SH-SY5Y (cell line): ENCODE results near the gene F10.

Experiments
- GATA2 ChIP-seq: IDR thresholded peaks from 2 replicates; pipeline ENCODE4 v1.6.1; 2011; ENCODE audit warnings: mild to moderate bottlenecking, low read depth, low read length
- GATA3 ChIP-seq: IDR thresholded peaks from 2 replicates; pipeline ENCODE4 v1.6.1; 2011; ENCODE audit warnings: low read depth, mild to moderate bottlenecking, low read length, moderate library complexity

The F10 gene

DNA sequence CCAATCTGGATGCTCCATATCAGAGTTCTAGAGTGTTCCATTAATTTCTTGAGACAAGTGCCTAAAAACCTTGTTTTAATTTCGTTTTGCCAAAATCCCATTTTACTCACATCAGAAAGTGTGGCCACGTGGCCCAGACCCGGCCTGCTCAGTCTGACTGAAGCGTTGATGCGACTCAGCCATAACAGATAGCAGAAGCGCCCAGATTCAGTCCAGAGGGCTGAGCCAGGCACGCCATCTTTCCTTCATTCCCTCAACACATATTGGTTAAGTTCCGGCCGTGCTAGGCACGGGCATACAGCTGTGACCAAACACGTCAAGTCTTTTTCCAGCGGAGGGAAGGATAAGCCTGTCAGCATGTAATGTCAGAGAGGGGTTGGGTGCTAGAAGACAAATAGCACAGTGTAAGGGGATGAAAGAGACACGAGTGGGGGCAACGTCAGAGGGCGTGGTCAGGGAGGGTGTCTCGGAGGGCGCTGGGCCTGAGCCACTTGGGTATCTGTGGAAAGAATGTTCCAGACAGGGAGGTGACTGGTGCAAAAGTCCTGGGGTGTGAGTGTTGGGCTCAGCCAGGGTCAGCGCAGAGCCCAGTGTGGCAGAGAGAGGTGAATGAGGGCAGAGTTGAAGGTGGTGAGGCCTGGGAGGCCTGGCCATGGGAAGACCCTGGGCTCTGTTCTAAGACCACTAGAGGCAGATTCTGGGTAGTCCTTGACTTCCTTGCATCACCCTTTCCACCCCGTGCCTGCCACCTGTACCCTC lies 3.1 kb downstream of the F10 start:
- no peak for TF ChIP-seq GATA3
- no peak for TF ChIP-seq GATA2

DNA sequence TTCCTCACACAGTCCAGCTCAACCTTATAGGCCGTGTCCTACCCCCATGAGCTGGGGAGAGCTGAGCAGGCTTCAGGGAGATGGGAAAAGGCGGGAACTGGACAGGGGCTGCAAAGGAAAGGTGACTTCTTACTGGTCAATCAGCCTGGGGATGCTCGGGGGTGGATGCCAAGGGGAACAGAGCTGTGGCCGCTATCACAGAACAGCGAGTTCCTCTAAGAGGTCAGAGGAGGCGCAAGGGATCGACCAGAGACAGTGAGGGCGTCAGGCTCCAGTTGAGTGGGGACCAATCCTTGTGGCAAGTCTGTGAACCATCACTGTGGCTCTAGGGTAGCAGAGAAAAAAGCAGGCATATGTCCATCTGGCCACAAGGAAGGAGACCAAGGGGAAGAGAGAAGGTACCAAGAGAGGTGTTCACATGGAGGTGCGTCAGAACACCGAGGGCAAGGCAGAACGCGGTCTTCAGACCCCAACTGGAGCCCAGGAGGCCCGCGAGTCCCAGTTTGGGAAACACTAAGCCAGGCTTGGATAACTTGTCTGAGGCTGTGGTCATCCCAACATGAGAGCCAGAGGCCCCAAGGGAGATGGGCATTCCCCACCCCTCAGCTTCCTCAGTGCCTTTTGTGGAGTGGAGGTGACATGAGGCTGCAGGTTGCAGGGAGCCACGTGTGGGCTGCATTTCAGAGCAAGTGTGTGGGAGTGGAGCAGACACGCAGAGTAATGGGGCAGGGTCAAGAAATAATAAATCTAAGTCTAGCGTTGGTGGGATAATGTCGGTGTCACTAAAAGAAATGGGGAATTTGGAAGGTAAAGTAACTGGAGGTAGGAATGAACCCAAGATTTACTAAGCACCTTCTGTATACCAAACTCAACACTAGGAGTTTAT lies 3.9 kb downstream of the F10 start:
- TF ChIP-seq GATA3: no peak
- no peak for TF ChIP-seq GATA2

DNA sequence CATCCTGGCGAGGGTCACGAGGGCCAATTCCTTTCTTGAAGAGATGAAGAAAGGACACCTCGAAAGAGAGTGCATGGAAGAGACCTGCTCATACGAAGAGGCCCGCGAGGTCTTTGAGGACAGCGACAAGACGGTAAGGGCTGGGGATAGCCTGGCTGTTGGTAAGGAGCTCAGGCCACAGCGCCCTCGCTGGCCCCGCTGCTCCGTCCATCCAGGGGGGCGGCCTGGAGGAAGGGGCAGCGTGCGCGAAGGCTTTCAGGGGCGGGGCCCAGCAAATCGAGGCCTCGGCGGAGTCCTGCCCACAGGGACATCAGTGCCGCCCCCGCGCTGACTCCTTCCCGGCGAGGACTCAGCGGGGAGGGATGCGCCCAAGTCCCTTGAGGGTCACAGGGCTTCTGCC lies 6.9 kb downstream of the F10 start:
- TF ChIP-seq GATA2: no peak
- no peak for TF ChIP-seq GATA3

DNA sequence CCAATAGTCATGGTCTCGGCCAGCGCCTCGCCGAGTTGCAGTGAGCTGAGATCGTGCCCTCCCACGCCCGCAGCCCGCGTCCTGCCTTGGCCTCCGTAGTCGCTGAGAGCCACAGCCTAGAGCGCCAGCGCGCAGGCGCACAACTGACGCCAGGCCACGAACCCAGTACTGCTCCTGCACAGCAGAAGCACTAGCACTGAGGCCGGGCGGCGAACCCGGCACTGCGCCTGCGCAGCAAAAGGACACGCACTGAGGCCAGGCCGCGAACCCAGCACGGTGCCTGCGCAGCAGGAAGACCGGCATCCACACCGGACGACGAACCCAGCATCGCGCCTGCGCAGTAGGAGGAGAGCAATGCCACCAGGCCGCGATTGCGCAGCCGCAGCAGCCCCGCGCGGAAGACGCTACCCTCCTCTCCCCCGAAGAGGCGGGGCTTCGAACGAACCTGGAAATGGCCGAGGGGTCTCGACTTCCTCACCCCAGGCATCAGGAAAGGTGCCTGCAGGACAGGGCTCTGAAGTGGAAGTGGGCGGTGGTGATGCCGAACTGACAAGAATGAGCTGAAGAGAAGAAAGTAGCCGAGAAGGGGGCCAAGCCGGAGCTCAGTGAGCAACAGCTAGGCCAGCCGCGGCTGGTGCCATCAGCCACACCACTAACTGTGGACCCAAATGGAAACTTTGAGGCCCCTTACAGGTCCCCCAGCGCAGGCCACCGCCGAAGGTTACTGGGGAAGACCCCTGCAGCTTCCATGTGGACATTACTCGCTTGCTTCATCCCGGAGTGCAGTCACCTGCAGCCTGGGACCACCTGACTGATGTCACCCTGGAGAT lies 7.5 kb downstream of the F10 start:
- TF ChIP-seq GATA2 (no peak), GATA3 (no peak)

DNA sequence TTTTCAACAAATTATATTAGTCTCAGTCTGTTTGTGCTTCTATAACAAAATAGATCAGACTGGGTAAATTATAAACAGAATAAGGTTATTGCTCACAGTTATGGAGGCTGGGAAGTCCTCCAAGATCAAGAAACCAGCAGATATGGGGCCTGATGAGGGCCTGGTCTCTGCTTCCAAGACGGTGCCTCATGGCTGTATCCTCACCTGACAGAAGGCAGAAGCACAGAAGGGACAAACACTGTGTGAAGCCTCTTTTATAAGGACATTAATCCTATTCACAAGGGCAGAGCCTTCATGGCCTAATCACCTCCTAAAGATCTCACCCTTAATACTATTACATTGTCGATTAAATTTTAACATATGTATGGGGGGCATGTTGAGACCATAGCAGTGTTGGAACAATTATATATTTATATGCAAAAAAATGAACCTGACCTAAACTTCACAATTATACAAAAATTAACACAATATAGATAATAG lies 12.7 kb downstream of the F10 start:
- TF ChIP-seq GATA2: no peak
- no peak for TF ChIP-seq GATA3

DNA sequence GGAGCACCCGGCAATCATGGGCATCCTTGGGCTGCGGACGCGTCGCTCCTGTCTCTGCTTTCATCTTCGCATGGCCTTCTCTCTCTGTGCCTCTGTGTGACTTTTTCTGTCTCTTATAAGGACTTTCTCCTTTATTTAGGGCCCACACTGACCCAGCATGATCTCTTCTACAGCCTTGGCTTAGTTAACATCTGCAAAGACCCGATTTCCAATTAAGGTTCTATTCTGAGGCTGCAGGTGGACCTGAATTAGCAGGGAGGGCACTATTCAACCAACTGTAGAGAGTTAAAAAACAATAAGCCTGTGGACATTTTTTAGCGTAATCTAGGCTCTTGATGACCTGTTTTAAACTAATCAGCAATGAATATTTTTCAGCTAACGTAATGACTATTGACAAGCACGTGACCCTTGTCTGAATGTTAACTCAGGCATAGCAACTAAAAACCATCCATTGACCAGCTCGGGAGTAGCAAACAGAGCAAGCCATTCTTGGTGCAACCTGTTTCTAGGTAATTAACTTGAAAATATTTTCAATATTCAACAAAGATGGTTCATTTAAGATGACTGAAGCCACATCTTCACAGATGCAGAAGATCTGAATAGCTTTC lies 15.2 kb downstream of the F10 start:
- TF ChIP-seq GATA2 (no peak), GATA3 (no peak)

DNA sequence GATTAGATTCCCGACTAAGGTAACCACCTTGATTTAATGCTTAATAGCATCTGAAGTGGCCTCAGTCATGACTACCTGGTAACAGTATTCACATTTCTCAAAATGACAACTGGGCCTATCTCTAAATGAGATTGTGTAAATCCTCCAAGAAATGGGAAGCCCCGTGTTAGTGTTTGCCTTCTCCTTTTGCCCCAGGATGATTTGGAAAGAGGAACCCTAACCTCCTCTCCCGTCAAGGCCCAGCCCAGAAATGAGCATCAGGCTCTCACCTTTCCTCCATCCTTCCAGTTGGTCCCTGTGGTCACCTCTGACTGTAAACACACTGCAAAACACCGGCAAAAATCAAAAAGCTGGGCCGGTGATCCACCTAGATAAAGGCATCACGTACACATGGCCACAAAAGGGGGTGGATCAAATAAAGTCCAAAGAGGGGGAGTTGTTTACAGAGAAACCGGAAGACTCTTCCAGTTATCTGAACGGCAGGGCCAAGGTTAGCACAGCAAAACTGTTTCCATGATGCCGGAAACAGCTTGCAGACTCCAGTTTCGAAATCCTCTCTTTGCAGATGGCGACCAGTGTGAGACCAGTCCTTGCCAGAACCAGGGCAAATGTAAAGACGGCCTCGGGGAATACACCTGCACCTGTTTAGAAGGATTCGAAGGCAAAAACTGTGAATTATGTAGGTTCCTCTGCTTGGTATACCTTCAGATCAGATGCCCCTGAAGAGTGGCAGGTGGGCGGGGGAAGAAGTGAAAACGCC lies 16.4 kb downstream of the F10 start:
- no peak for TF ChIP-seq GATA3
- TF ChIP-seq GATA2: no peak

DNA sequence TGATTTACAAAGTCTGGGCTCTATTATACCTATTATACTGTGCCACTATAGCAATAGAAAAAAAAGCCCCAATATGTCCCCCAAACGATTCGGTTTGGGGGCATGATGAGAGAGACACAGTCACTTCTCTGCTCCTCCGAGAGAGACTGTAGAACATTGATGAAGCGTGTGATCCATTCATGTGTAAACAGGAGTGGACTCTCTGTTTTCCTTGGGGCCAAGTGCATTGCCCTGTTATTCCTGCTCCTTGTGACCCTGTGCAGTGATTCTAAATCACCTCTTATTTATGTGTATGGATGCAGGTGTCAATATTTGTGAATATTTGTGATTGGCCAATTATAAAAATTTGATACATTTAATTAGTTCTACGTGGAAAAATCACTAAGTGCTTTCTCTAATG lies 17.0 kb downstream of the F10 start:
- TF ChIP-seq GATA3: no peak
- no peak for TF ChIP-seq GATA2

DNA sequence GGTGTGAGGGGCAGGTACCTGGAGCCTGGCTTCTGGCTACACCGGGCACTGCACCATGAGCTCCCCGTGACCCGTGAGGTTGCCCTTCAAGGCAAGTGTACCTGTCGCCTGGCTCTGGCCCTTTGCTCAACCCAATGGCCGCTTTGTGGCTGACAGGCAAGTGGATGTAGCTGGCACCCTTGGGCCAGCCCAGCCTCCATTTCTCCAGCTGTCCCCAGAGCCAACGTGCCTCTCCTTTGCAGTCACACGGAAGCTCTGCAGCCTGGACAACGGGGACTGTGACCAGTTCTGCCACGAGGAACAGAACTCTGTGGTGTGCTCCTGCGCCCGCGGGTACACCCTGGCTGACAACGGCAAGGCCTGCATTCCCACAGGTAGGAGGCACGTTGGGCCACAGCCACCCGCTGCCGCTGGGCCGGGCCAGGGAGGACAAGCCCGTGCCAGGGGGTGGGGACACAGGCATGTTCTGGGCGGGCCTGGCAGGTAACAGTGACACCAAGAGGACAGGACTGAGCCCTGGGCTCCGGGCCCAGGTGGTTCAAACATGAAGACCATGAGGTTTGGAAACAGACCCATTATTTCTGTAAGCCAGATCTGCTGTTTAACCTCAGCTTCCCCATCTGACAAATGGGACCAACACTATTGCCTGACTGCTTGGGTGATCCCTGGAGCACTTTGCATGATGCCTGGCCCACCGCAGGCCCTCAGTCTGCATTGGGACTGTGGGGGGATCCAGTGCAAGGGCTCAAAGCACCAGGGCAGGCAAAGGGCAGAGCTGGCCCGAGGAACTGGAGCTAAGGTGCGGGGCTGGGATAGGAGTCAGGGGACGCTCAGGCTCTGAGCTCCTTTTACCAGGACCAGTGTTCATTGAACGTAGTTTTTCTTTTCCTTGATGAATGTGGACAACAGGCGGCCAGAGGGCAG lies 18.3 kb downstream of the F10 start:
- TF ChIP-seq GATA2 (no peak), GATA3 (no peak)

DNA sequence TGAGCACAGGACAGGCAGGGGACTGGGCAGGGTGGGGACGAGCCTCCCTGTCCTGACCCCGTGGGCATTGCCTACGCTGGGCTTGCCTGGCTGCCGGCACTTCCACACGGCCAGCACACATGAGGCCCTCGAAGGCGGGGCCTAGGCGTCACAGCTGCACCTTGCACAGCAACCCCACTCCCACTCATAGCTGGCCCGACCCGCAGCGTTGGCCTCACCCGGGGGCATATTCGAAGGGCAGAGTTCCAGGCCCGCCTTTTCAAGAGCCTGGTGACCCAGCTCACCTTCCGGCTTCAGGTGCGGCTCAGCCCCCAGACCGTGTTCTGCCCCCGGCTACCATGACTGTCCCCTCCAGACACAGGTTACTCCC lies 19.0 kb downstream of the F10 start:
- TF ChIP-seq GATA3 (no peak), GATA2 (no peak)

DNA sequence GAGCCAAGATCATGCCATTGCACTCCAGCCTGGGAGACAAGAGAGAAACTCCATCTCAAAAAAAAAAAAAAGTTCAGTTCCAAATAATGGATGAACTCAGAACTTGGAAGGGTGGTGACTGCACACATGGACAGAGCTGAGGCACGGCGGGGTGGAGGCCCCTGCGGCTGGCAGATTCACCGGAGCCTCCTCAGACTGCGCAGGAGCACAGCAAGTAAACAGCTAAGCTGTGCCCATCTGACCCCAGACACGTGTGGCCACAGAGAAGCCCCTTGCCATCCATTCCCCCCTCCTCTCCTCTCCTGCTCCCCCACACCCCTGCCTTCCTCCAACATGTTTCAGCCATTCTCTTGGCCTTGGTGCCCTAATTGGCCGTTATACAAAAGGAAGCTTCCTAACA lies 20.3 kb downstream of the F10 start:
- TF ChIP-seq GATA2 (no peak), GATA3 (no peak)

DNA sequence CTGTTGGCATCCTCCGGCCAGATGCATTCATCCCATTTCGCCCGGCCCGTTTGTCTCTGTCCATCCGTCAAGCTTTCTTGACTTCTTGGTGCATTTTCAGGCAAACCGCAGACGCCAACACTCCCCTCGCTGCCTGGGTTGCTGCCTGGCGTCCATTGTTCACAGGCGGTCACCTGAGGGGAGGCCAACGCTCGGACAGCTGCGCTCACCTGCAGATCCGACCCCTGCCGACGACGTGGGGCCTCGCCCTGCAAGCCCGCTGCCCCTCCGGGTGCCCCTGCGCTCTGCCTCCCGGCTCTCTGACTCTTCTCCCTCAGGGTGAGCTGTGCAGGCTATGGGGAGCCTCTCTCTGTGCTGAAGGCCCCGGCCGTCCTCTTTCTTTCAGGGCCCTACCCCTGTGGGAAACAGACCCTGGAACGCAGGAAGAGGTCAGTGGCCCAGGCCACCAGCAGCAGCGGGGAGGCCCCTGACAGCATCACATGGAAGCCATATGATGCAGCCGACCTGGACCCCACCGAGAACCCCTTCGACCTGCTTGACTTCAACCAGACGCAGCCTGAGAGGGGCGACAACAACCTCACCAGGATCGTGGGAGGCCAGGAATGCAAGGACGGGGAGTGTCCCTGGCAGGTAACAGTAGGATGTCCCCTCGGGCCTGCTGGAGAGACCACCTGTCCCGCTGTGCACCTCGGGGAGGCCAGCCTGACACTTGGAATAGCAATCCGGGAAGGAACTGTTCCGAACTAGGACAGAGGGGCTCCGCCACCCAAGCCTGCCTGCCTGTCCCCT lies 21.1 kb downstream of the F10 start:
- no peak for TF ChIP-seq GATA2
- no peak for TF ChIP-seq GATA3
